ENCODE measurements around the gene UBE2O. TPM values are rescaled to one million over a fixed set of nuclear protein-coding genes. Genes with fewer than 3 reads are reported as not detected.

The UBE2O gene
- total RNA-seq, 1 donor from 2014 or later: 33.5 TPM

DNA sequence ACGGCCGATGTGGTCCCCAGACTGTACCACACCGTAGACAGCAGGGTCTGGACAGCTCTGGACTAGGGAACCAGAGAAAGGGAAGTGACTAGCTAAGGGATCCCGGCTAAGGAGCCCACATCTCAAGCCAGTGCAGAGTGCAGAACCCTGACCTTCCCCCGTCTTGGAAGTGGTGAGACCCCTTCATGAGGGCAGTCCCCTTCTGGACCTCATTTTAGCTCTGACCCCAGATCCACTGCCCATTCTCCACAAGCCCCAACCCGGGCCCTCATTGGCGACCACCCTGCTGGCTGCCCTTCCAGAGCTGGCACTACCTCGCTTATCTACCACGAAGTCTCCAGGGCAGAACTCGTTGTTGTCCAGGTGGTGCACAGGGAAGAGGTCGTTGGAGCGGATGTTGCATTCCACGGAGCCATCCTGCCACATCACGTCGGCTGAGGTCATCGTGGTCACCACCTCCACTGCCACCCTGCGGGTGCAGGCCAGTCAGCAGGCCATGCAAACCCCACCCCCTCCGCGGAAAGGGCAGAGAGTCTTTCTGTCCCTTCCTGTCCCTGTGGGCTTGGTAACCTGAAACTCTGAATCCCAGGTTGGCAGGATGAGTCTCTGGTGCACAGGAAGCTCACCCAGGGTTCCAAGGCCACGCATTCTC, 54.3 kb downstream of the UBE2O start:
- no peak for DNase-seq (ENCODE audit: extremely low read depth, low read depth, low spot score)

DNA sequence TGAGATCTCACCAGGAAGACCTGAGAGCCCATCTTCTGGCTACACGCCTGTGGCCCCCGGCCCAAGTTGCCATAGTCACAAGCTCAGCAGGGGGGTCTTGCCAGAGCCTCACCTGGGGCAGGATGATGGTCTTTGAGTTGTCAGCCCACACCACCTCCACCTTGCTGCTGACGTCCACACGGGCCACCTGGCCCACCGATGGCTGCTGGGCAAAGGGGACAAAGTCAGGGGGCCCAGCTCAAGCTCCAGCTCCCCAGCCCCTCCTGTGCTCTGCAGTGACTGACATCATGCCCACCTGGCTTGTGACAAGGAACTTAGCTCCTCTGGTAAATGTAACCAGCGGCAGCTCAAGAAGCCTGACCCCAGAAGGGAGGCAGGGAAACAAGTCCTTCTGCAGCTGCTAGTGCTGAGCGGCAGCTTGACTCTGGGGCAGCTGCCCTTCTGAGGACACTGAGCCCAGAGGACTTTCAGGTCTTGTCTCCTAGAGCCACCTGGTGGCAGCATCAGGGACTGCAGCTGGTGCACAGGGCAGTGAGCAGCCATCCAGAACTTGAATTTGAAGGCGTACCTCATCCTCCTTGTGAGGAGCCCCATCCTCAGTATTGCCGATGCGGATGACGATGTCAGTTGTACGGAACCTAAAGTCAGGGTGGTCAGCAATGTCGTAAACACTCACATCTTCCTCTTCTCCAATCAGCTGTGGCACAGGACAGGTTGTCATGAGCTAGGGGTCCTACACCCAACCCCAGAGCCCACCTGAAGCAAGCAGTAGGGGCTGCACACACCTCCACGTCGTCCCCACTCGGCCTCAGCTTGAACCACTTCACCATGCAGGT, 55.0 kb downstream of the UBE2O start:
- DNase-seq (ENCODE audit: extremely low read depth, low read depth, low spot score): no peak

DNA sequence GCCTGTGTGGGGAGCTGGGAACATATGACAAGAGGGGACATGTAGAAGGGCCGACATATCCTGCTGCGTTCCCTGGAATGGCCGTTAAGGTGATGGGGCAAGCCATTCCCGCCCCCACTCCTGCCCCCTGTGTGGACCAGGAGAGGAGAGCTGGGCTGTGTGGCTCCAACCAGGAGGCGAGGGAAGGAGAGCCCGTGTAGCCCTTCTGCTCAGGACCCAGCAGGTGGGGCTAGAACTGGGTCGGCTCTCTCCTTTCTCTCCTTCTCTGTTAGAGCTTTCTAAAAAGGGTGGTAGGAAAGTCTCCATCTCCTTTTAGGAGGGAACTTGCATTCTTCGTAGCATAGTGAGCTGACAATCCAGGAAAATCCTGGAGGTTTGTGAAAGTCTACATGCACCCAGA, 55.8 kb downstream of the UBE2O start:
- no peak for DNase-seq (ENCODE audit: extremely low read depth, low read depth, low spot score)

DNA sequence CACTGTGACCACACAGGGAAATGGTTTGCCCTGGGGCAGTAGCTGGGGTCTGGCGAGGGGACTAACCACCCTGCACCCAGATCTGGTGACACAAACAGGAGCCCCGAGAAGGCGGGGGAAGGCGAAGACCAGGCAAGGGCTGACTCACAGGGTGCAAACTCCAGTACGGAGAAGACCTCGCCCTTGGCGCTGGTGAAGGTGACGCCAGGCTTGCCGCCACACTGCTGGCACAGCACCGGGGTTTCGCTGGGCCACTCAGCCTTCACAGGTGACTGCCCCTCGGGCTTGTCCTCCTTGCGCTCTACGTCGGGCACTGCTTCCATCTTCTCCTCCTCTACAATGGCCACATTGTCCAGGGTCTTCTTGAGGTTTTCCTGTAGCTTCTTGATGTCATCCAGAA, 57.0 kb downstream of the UBE2O start:
- no peak for DNase-seq (ENCODE audit: extremely low read depth, low read depth, low spot score)

DNA sequence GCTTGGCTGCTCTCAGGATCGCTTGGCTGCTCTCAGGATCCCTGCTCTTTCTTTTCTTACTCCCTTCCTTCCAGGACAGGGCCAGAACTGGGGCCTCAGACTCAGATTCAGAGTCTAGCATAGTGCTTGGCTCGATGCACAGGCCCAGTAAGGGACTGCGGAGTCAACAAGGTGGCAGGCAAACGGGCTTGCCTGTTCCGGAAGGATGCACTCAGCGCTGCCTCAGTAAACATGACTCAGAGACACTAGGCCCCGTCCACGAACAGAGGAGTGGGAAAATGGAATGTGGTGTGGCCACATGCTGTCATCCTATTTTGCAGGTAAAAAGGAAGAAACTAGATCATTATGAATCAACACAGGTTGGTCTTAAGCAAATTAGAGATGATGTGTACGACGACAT, 58.8 kb downstream of the UBE2O start:
- no peak for DNase-seq (ENCODE audit: extremely low read depth, low read depth, low spot score)

DNA sequence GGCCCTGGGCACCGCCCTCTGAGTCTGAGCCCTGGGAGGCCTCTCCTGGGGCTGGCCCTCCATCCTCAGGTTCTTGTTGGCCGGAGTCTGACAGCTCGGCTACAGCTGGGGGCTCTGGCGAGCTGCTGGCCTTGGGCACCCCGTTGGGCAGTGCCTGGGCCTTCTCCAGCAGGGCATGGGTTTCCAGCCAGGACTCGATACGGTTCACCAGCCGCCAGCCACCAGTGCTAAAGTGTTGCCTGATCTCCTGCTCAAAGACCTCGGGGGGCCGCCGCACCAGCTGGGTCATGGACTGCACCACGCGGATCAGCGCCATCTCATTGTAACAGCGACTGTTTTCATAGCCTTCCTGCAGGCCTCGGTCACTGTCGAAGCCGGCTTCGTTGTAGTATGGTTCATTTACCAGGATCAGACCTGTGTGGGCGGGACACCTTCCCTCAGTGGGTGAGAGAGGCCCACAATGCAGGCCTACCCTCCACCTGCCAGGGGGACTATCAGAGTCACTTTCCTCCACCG, 61.7 kb downstream of the UBE2O start:
- no peak for DNase-seq (ENCODE audit: extremely low read depth, low read depth, low spot score)

DNA sequence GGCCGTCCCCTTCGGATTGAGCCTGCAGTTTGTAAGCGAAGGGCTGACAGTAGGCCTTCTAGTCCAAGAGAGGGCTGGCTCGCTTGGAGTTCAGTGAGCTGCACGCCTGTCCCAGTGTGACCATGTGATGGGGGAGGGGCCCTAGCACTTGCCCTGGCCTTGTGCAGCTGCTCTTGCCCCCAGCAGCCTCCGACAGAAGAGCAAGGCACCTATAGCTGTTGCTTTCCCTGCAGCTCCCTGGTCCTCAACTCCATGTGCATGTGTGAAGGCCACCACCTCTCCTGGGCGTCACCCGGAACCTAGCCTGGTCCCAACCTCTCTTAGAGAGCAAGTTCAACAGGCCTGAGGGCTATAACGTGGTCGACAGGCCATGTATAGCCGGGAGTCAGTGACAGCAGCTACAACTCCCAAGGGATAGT, 62.9 kb downstream of the UBE2O start:
- no peak for DNase-seq (ENCODE audit: extremely low read depth, low read depth, low spot score)

DNA sequence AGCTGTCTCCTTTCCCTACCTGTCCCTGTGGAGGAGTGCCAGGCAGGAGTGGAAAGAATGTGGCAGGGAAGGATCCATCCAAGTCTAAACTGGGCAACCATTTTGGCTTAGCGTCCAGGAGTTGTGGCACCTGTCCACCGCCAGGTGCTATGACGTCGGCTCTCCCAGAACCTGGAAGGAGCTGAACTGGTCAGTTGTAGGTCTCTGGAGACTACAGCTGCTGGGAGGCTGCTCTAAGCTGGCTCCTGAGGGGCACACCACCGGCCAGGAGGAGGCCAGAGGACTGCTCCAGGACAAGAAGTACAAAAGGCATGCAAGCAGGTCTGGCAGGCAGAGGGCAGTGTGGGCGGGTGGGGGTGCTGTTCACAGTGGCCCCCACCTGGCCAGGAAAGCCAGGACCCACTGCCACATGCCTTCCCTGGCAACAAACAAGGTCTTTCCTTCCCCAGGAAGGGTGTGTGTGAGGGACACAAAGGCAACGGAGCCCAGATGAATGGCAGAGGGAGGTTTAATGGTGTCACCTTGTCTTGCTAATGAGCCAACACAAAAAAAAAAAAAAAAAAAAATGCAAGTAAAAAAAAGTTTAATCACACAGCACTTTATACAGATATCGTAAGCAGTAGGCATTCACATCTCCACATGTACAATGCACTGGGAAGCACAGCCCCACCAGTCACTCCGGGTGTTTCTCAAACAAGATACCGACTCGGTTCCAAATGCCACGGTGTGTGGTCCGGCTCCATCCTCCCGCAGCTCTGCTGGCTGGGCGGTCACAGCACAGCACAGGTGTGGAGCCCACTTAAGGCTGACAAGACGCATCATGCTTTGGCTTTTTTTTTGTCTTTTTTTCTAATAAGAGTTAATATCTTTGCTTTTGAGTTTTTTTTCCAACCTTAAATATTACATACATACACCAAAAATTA, 63.7 kb downstream of the UBE2O start:
- no peak for DNase-seq (ENCODE audit: extremely low read depth, low read depth, low spot score)

DNA sequence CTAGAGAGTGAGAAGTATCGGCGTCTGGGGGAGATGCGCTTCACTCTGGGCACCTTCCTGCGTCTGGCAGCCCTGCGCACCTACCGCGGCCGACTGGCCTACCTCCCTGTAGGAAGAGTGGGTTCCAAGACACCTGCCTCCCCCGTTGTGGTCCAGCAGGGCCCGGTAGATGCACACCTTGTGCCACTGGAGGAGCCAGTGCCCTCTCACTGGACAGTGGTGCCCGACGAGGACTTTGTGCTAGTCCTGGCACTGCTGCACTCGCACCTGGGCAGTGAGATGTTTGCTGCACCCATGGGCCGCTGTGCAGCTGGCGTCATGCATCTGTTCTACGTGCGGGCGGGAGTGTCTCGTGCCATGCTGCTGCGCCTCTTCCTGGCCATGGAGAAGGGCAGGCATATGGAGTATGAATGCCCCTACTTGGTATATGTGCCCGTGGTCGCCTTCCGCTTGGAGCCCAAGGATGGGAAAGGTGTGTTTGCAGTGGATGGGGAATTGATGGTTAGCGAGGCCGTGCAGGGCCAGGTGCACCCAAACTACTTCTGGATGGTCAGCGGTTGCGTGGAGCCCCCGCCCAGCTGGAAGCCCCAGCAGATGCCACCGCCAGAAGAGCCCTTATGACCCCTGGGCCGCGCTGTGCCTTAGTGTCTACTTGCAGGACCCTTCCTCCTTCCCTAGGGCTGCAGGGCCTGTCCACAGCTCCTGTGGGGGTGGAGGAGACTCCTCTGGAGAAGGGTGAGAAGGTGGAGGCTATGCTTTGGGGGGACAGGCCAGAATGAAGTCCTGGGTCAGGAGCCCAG, 65.8 kb downstream of the UBE2O start:
- DNase-seq (ENCODE audit: extremely low read depth, low read depth, low spot score): no peak

DNA sequence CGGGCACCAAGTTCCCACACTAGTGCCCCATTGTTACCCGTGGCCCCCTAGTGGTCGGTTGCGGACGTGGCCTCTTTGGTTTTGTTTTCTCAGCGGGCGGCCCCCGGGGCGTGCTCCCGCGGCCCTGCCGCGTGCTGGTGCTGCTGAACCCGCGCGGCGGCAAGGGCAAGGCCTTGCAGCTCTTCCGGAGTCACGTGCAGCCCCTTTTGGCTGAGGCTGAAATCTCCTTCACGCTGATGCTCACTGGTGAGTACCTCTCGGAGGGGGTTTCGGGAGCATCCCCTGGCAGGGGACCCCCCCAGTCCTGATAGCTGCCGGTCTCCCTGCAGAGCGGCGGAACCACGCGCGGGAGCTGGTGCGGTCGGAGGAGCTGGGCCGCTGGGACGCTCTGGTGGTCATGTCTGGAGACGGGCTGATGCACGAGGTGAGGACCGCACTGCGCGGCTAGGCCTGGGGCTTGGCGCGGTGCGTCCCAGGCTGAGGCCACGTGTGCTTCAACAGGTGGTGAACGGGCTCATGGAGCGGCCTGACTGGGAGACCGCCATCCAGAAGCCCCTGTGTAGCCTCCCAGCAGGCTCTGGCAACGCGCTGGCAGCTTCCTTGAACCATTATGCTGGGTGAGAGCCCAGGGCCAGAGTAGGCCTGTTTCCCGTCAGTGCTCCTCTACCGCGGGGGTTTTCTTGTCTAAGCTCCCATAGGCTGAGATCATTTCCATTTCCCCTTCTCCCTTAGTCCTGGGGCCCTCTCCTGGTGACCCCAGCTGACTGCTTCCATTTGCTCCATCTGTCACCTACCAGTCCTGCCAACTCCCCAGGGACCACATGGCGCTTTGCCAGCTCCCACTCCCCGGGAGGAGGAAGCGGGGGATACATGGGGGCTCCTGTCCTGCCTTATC, 66.8 kb downstream of the UBE2O start:
- DNase-seq (ENCODE audit: extremely low read depth, low read depth, low spot score): no peak

DNA sequence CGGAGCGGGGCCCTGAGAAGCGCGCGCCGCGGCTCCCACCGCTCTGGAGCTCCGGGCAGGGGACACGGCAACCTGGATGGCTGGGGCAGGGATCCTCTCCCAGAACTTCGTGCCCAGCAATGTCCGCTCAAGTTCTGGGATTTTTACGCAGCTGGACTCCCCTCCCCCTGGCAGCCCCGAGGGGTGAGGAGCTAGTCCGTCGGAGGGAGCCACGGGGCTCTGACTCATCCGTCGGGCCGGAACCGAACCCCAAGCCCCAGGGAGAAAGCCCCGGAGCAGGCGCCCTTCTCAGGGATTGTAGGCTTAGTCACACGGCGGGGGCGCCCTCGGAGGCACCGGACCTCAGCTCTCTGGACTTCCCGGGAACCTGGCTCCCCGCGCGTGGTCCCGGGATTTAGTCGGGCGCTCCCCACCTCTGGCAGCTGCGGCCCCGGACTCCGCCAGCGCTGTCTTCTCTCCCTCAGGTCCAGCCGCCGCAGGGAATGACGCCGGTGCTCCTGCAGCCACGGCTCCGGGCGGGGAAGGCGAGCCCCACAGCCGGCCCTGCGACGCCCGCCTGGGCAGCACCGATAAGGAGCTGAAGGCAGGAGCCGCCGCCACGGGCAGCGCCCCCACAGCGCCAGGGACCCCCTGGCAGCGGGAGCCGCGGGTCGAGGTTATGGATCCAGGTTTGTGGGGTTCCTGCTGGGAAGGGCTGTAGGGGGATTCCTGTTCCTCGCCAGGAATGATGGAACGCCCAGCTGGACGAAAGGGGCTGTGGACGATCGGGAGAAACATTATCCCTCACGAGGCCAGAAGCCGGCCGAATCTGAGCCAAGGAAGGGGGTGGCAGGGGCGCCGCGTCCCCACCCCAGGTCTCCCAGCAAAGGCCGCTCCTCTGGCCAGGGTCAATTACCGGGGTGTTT, 67.7 kb downstream of the UBE2O start:
- no peak for DNase-seq (ENCODE audit: extremely low read depth, low read depth, low spot score)

DNA sequence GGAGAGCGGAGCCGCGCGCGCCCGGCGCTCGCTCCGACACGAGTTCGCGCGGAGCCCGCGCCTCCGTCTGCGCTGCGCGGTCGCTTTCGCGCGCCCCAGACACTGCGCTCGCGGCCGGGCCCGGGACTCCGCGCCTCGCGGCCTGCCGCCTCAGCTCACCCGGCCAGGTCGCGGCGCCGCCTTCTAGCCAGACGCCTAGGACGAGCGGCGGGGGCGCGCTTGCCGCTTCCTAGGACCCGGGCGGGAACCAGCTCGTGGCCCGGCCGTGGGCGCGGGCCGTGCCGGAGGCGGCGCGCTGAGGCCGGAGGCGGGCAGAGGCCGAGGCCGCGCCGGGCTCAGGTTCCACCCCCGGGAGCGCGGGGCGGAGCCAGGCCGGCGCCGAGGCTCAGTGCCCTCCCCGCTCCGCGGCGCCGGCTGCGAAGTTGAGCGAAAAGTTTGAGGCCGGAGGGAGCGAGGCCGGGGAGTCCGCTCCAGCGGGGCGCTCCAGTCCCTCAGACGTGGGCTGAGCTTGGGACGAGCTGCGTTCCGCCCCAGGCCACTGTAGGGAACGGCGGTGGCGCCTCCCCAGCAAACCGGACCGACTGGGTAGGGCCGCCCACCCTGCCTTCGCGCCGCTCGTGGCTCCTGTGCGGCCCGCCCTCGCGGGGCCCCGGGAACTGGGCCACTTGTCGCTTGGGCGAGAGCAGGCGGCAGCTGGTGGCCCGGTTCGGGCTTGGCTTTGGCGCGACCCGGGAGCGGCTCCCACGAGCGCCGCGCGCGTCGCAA, 68.5 kb downstream of the UBE2O start, which contains the start of gene SPHK1:
Gene SPHK1 (plus strand): TSS at position 388 of the 765 bp plus-strand sequence. CDS start 1,036 bp downstream, outside the sequence.
- no peak for DNase-seq (ENCODE audit: extremely low read depth, low read depth, low spot score)

DNA sequence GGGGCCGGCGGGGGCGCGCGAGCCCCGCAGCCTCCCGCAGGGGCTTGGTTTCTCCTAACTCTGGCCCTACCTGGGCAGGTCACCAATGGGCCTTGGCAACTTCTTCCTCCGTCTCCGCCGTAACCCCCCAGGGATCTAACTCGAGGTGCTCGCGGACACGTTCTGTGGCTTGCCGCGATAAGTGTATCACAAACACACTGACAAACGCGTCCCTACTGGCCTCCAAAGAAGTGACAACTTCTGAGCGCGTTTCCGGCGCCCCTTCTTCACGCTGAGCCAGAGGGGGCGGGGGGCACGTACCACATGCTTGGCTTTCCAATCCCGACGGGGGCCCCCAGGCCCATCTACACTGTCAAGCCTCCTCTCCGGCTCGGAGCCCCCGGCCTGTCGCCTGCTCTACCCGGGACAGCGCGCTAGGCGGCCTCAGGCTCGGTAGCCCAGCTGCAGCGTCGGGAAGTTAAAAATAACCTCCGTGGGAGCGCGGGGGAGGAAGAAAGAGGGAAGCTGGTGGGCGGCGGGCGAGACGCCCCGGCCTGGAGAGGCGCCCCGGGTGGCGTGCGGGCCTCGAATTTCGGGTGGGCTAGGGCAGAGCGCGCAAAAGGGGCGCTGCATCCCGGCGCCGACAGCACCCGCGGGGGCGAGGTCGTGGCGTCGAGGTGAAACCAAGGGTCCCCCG, 69.3 kb downstream of the UBE2O start:
- no peak for DNase-seq (ENCODE audit: extremely low read depth, low read depth, low spot score)

DNA sequence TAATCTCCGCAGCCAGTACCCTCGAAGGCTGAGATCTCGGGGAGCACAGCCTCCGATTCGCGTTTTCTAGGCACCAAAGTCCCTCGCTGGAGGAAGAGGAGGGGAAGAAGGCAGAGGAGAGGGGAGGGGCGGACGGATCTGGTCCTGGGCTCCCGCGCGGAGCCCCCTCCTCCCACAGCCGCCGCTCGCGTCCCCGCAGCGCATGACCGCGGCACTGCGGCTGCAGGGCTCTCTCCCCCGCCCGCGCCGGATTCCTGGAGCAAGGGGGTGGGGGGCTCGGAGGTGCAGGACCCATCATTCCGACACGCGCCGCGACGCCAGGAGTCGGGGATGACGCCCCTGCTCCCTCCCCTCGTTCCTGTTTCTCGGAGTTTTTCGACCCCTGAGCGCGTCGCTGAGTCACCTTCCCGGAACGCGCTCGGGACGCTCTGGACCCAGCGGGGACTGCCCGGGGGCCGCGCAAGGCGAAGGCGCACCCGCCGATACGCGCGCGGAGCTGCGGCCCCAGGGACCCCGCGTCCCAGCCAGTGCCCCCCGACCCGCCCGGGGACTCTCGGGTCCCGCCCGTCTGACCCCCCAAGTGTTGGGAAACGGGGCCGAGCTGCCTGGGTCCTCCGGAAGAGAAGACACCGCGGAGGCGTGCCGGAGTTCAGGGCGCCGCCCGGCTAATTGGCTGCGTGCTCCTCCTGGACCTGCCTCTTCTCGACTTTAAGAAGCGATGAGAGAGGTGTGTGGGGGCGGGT, 70.0 kb downstream of the UBE2O start:
- DNase-seq (ENCODE audit: extremely low read depth, low read depth, low spot score): no peak

DNA sequence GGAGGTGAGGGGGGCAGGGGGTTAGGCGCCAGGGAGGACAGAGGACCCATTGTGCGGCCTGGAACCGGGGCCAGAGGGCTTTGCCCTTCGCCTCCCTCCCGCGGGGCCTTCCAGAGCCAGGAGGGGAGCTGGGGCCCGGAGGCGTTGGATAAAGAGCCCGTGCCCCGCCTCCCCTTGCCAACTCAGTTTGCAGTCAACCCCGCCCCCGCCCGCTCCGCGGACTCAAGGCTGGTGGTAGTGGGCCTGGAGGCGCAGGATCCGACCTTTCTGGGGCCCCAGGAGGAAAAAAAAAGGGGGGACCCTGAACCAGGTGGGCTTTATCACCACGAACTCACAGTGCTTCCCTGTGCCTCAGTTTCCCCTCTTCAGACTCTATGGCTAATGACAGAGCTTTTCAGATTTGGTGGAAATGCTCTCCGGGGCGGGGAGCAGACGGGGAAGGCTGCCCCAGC, 70.6 kb downstream of the UBE2O start:
- no peak for DNase-seq (ENCODE audit: extremely low read depth, low read depth, low spot score)
